HG03521 (cell line): ENCODE data around the gene BEST3.
"Not testable (repeated sequence)": the region's sequence is repeated elsewhere in the genome, so short reads cannot be mapped to it uniquely, and the experiment has no call there.

Experiments
- ATAC-seq: cut with Tn5 transposase; IDR thresholded peaks from one replicate; pipeline ENCODE4 v1.9.1; 2021; ENCODE audit warnings: mild to moderate bottlenecking, moderate library complexity; ENCODE audit not compliant: unreplicated experiment

BEST3 gene

GRCh38 chr12:69688471-69689427 is 10.4 kb downstream of the BEST3 start:
- ATAC-seq = no peak

DNA sequence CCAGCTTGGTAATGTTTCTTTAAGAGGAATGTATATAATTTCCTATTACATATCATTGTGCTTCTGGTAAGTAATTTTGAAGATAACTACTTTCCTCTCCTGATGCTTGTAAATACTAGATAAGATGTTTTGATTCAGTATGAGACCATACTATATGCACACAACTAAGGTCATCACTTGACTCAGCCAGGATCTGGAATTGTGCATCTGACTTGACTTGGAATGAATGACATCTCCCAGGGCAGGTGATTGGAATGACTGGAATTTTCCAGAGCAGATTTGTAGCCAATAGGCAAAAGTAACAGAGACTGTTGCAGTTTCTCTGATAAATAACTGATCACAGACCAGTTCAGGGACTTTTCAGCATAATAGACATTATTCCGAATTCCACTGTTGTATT is 11.1 kb downstream of the BEST3 start:
- ATAC-seq = no peak

GRCh38 chr12:69687390-69687789 is 11.7 kb downstream of the BEST3 start:
- no peak for ATAC-seq

DNA sequence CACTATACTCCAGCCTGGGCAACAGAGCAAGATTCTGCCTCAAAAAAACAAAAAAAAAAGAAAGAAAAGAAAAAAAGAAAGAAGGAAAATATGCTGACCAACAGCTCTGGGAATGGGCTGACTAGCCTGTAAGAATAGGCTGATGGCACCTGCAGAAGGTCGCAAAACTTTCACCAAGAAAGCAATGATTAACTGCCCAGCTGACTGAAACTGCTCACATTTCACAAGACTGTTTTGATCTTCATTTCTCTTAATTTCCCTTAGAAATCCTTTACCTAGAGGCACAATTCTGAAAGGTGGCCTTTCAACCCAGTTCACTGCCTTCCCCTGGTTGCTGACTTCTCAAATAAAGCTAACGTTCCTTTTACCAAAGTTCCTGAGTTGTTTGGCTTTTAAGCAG is 12.4 kb downstream of the BEST3 start:
- ATAC-seq = no peak

DNA sequence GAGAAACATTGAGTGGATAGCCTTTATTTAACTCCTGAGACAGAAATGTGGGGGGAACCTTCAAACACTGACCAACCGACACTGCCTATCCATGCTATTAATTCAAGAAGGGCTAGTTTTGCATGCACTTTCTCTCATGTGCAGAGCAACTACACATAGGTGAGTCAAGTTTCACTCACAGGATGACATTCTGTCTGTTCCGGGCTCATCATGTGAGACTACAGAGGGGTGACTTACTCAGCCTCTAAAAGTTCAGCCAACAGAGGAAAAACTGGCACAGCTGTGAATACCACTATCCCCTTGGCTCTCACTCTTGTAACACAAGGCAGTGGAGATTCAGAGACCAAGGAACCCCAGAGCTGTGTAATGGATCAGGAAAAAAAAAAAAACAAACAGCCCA is 13.3 kb downstream of the BEST3 start:
- ATAC-seq = no peak

DNA sequence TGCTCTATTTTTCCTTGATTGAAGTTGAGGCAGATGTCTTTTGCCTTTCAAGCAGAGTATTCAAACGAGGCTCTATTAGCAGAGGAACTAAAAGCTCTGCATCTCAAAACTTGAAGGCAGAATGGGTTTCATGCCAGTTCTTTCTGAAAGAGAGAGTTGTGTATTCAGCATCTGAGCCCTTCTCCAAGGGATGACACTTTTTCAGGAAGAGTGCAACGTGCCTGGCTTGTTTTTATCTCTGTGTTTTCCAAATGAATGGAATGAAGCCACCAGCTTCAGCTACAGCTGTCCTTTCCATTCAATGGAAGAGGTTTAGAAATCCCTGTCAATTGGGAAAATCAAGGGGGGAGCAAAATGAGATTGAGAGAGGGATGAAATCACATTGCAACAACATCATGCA is 14.6 kb downstream of the BEST3 start:
- no peak for ATAC-seq

DNA sequence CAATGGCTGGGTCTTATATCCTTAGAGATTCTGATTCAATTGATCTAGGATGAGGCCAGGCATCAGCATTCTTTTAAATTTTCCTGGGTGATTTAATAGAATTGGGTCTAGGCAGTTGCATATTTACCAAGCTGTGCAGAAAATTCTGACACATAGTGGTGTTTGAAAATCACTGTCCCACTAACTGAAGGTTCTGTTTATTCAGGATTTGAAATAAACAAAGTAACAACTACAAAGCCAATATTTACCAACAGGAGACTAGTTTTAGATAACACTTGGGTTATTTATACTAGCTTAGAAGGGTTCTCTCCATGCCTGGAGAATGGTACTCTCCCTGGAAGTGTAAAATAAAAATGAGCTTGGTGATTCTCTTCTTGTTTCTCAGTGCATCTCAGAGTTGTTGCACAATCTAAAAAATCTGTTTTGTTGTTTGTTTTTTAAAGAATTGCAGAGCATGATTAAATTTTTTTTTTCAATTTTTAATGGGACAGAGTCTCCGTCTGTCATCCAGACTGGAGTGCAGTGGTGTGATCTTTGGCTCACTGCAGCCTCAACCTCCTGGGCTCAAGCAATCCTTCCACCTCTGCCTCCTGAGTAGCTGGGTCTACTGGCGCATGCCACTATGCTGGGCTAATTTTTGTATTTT is 16.9 kb downstream of the BEST3 start:
- no peak for ATAC-seq

DNA sequence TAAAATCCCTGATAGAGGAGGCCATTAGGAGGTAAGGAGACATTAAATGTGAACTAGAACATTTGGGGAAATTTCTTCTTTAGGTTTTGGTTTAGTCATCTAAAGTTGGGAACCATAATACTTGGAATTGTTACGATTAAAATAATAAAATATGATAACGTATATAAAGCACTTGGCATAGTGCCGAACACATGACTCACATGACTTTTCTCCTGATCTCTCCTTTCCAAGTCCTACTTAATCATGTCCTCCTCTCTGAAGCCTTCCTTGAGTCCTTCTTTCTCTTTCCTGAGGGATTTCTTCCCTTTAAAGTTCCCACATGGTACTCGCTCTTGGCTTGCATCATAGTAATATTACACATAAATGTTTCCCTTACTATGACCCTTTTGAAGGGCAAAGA is 20.0 kb downstream of the BEST3 start:
- no peak for ATAC-seq

DNA sequence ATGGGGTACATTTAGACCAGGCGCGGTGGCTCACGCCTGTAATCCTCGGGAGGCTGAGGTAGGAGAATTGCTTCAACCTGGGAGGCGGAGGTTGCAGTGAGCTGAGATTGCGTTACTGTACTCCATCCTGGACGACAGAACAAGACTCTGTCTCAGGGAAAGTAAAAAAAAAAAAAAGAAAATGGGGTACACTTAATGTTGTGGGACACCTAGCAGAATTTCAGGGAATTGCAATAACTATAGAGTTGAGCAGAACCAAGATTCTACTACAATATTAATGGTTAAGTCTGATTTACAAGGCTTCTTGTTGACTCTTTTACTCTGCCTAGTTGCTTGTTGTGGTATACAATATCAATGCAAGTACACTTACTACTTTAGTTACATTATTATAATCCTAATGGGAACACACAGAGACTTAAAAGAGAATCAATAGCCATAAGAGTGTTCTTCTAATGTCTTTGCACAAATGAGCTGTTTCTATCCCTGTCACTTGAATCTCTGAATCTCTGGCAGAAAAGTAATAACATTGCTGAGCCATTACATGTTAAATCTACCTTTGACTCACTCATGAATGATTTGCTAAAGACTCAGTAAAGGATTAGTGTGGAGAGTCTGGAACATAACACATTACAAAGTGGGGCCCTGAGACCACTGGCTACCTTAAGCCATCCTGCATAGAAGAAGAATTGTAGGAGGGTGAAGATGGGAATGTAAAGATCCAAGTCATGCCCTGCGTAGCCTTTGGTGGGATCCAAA is 22.7 kb downstream of the BEST3 start:
- no peak for ATAC-seq

- ATAC-seq = no peak
Observed at GRCh38 chr12:69672195-69672594, 26.9 kb downstream of the BEST3 start.

DNA sequence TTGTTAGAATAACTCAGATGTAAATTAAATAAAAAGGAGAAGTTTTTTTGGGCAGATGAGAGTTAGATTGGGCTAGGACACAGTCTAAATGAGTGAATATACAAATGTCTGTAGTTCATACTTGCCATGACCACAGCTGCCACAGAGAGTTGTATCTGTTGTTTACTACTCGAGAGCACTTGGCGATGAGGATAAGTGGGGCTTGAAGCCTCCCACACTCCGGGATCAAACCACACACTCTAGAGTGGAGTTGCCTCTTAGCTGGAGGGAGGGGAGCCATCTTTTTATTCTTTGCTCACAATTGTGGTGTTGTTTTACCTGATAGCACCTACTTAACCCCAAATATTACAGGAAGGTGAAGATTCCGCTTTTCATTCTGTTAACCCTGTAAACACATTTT is 27.5 kb downstream of the BEST3 start:
- no peak for ATAC-seq

- ATAC-seq = no peak
Observed at GRCh38 chr12:69666798-69667197, 32.3 kb downstream of the BEST3 start.

- ATAC-seq = not testable (repeated sequence)
Observed at GRCh38 chr12:69664930-69665377, 34.1 kb downstream of the BEST3 start.

DNA sequence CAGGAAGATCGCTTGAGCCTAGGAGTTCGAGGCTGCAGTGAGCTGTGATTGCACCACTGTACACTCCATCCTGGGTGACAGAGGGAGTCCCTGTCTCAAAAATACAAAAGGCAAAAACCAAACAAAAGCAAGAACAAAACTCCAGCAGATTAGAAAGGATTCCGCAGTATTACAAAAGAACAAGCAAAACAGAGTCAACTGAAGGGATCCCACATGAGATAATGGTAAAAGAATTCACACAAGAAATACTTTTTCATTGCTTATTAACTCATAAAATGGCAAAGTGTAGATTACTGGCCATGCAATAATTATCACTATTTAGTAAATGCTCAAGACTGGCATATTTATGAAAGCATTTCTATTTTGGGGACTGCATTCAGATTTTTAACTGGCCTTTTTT is 35.4 kb downstream of the BEST3 start:
- no peak for ATAC-seq

DNA sequence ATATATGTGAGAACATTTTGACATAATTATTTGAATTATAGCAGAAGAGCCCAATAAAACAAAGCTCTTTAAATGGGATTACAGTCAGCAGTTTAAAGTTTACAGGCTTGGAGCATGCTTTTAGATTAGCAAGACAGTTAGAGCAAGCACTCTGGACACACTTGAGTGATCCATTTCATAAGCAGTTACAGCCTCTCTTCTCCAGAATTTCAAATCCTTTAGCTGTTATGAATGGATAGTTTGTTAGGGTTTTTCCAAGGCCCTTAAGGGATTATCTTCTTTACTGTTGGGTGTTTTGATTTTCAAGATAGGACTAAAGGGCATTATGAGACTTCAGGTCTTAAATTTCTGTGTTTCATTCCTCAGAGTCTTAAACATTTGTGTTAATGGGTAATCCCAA is 36.3 kb downstream of the BEST3 start:
- no peak for ATAC-seq

GRCh38 chr12:69661386-69661785 is 37.7 kb downstream of the BEST3 start:
- ATAC-seq = no peak

DNA sequence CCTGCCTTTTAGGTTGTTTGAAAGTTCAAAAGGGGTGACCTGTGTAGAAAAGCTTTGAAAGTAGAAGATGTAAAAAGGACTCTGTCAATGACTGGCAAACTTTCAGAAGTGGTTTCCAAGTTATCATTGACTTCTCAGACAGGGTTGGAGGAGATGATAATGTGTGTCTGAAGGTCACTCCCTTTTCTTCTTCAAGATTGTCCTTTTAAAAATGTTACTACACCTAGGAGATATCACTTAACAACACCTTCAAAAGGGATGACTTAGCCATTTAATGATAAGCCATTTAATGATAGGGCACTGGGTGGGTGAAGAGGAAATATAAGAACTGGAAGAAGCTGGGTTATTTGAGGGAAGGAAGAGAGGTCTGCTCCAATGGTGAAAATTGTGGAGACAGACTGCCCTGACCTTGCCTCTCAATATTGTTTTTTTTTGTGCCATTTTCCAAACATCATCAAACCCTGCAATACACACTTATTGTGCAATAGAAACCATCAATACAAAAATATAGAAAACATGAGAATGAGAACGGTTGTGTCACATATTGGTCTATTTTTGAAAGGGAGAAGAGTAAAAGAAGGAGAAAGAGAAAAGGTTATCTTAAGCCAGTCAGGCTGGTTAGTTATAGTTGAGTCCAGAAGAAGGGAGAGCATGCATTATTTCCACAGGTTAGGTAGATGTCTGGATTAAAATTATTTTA is 38.8 kb downstream of the BEST3 start:
- no peak for ATAC-seq

GRCh38 chr12:69658203-69658602 is 40.9 kb downstream of the BEST3 start:
- no peak for ATAC-seq

DNA sequence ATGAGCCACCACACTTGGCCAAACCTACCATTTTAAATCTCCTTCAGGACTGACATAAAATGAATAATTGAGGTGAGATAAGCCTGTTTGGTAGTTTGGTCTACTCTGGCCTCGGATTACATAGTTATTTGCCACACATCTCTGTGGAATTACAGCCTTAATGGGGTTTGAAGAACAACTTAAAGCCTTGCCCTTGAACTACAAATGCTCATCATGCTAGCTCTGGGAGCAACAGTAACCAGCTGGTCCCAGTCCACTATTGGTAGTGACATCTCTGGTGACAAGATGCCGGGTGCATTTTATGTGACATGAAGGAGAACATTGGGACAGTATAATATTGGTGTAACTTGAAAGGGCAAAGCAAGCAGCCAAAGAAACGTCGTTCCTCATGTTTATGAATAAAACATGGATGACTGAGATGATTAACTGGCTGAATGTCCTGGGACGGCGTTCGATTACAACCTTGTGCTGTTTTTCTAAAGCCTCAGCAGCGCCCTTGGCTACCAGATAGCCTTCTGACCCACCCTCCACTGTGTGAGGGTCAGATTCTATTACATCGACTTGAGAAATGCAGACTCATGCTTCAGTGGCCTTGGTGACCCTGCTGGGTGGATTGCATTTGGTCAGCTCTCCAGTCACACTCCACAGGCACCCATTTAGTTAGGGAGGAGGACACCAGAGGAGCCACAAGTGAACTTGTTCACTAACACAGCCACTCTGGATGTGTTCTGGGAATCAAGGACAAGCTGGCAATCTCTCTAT is 41.5 kb downstream of the BEST3 start:
- ATAC-seq = no peak
